Epithelial cell of alveolus of lung (primary cell): ENCODE measurements around the gene TPMT. TPM values are rescaled to one million over a fixed set of nuclear protein-coding genes. Genes with fewer than 3 reads are reported as not detected.

Experiments used
- total RNA-seq: library from RNA; depleted of rRNA; stranded (reverse); fragments of >200 nt; gene quantifications from 2 replicates; pipeline ENCODE4 v1.2.1, GENCODE V29; 2015

Gene TPMT
- total RNA-seq: 3.6 and 13.2 TPM in 2 replicates

GRCh38 chr6:18154507-18155149 lies at the start of gene TPMT:
Gene TPMT, minus strand, starts transcription at chr6:18155077. Its CDS starts 5,950 bp downstream, at chr6:18149127.

GRCh38 chr6:18155150-18155863 lies 430 bp upstream of the TPMT start, which contains the start of gene KDM1B:
Gene KDM1B, plus strand, starts transcription at chr6:18155422. Its CDS starts 4,474 bp downstream, at chr6:18159896.

GRCh38 chr6:18122128-18123093 lies 32.5 kb downstream of the TPMT start, which contains the start of gene NHLRC1:
Gene NHLRC1, minus strand, starts transcription at chr6:18122677. Its CDS starts 71 bp downstream, at chr6:18122606.

Other genes starting within 250 kb of the TPMT start
- gene KIF13A, start 167.4 kb downstream of the TPMT start, total RNA-seq: 13.0 and 13.2 TPM in 2 replicates
- 1.0 and 2.6 TPM in 2 replicates for gene NHLRC1, start 32.4 kb downstream of the TPMT start, total RNA-seq
- gene KDM1B, start 345 bp upstream of the TPMT start, total RNA-seq: 6.5 and 7.4 TPM in 2 replicates
- 85.4 and 99.9 TPM in 2 replicates for gene DEK, start 109.5 kb upstream of the TPMT start, total RNA-seq
- 1.9 TPM in 1 of 2 replicates, not detected in the other for gene RNF144B, start 232.3 kb upstream of the TPMT start, total RNA-seq